HepG2 (cell line): ENCODE results near the gene HIC1. TPM values are rescaled to one million over a fixed set of nuclear protein-coding genes. Genes with fewer than 3 reads are reported as not detected.

Experiments used
- ASH2L ChIP-seq: fragments of 300-600, 200-600 bp; sonication (generic); IDR thresholded peaks from 2 replicates; pipeline ENCODE4 v1.7.0; 2017; ENCODE audit warnings: low read depth, mild to moderate bottlenecking, moderate library complexity, mixed read lengths, low read length; ENCODE audit not compliant: insufficient read length
- BRCA1 ChIP-seq: sonication (generic); formaldehyde crosslinking; IDR thresholded peaks from 2 replicates; pipeline ENCODE4 v1.4.0; 2020; ENCODE audit warnings: missing genetic modification reagents
- FIP1L1 ChIP-seq: fragments of 200-400 bp; formaldehyde crosslinking; IDR thresholded peaks from 2 replicates; pipeline ENCODE4 v1.6.1; 2018; ENCODE audit warnings: low read depth, mild to moderate bottlenecking, low read length, moderate library complexity, borderline replicate concordance; ENCODE audit not compliant: insufficient read depth
- FLYWCH1 ChIP-seq: sonication (generic); formaldehyde crosslinking; IDR thresholded peaks from 2 replicates; pipeline ENCODE4 v1.8.1; 2023; ENCODE audit warnings: mild to moderate bottlenecking, missing genetic modification reagents
- RARG ChIP-seq: sonication (generic); formaldehyde crosslinking; IDR thresholded peaks from 2 replicates; pipeline ENCODE4 v1.4.0; 2020; ENCODE audit warnings: low read depth, mild to moderate bottlenecking, missing genetic modification reagents
- RELA ChIP-seq: sonication (generic); formaldehyde crosslinking; IDR thresholded peaks from 2 replicates; pipeline ENCODE4 v1.4.0; 2020; ENCODE audit warnings: missing genetic modification reagents
- SNAPC2 ChIP-seq: sonication (generic); formaldehyde crosslinking; IDR thresholded peaks from 2 replicates; pipeline ENCODE4 v1.8.1; 2022; ENCODE audit warnings: mild to moderate bottlenecking, missing genetic modification reagents
- SP5 ChIP-seq: IDR thresholded peaks from 2 replicates; pipeline ENCODE4 v1.6.1; 2016; ENCODE audit warnings: low read depth, borderline replicate concordance
- TEAD2 ChIP-seq: sonication (generic); formaldehyde crosslinking; IDR thresholded peaks from 2 replicates; pipeline ENCODE4 v1.9.0; 2021; ENCODE audit warnings: missing genetic modification reagents
- ZNF232 ChIP-seq: sonication (generic); formaldehyde crosslinking; IDR thresholded peaks from 2 replicates; pipeline ENCODE4 v1.4.0; 2020; ENCODE audit warnings: missing genetic modification reagents, borderline replicate concordance
- ZNF619 ChIP-seq: sonication (generic); formaldehyde crosslinking; IDR thresholded peaks from 2 replicates; pipeline ENCODE4 v1.4.0; 2020; ENCODE audit warnings: mild to moderate bottlenecking, missing genetic modification reagents
- polyA plus RNA-seq, 8 experiments: library from polyadenylated mRNA; depleted of rRNA in 3 of 8; stranded (reverse) in 7 of 8; unstranded in 1 of 8; fragments of >200 nt; fragmentation: Illumina TruSeq in 4 of 8; extraction: Trizol in 4 of 8; gene quantifications; 2 replicates each; pipeline versions ENCODE4 v1.2.1 to v1.2.3, GENCODE V29; 2011 to 2016; ENCODE audit warnings: low read depth in 4 of 8, missing spikeins in 1 of 8, mixed read lengths in 1 of 8; ENCODE audit not compliant: insufficient read depth in 1 of 8
- total RNA-seq, 5 experiments: library from RNA; depleted of rRNA; stranded (reverse); fragments of >200 nt; fragmentation: Illumina TruSeq; extraction: Trizol; gene quantifications; 2 replicates each; pipeline ENCODE4 v1.2.3, GENCODE V29; 2016; ENCODE audit warnings: low read depth in 1 of 5
- TF ChIP-seq, protein P1 (sequence below): sonication (generic); formaldehyde crosslinking; IDR thresholded peaks from 2 replicates; pipeline ENCODE4 v1.5.0; 2020; ENCODE audit warnings: mild to moderate bottlenecking, missing genetic modification reagents
- TF ChIP-seq, protein P2 (sequence below): sonication (generic); formaldehyde crosslinking; conservative IDR thresholded peaks from 2 replicates; pipeline ENCODE4 v1.8.0; 2022; ENCODE audit warnings: mild to moderate bottlenecking, moderate library complexity, missing genetic modification reagents
- TF ChIP-seq, protein P3 (sequence below): sonication (generic); formaldehyde crosslinking; IDR thresholded peaks from 2 replicates; pipeline ENCODE4 v1.8.1; 2022; ENCODE audit warnings: mild to moderate bottlenecking, missing genetic modification reagents
- TF ChIP-seq, protein P4 (sequence below): sonication (generic); formaldehyde crosslinking; IDR thresholded peaks from 2 replicates; pipeline ENCODE4 v1.5.0; 2020; ENCODE audit warnings: missing genetic modification reagents
- TF ChIP-seq, protein P5 (sequence below): sonication (generic); formaldehyde crosslinking; IDR thresholded peaks from 2 replicates; pipeline ENCODE4 v1.4.0; 2020; ENCODE audit warnings: missing genetic modification reagents
- TF ChIP-seq, protein P6 (sequence below): IDR thresholded peaks from 2 replicates; pipeline ENCODE4 v1.6.1; 2016; ENCODE audit warnings: control low read depth
- TF ChIP-seq, protein P7 (sequence below): sonication (generic); formaldehyde crosslinking; IDR thresholded peaks from 2 replicates; pipeline ENCODE4 v1.4.0; 2020; ENCODE audit warnings: missing genetic modification reagents

Gene HIC1
- total and polyA plus RNA-seq, 2 of the 13 experiments (the other 11 are each of a cell fraction or from before 2014, with no cell fraction given): 0.04 to 0.31 TPM

DNA sequence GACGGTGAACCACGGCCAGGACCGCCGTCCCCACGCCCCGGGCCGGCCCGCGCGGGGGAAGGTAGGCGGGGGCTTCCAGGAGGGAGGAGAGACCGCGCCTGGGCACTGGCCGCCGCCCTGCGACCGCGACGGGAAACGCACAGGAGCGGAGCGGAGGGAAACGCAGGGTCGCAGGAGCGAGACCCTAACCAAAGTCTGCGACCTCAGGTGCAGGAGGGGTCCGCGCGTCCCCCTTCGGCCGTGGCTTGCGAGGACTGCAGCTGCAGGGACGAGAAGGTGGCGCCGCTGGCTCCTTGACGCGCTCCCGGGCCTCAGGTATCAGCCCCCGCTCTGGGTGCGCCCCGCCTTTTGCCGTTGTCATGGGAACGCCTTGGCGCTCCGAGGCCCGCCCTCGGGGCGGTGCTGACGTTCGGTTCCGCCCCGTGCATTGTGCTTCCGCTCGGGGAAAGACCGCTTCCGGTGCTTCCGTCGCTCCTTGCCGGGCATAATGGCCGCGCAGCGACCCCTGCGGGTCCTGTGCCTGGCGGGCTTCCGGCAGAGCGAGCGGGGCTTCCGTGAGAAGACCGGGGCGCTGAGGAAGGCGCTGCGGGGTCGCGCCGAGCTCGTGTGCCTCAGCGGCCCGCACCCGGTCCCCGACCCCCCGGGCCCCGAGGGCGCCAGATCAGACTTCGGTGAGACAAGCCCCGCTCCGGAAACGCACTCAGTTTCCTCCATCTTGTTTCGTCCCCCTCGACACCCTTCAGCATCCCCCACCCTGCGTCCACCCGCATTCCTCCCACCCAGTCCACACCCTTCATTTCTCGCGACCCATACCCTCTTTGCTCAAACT lies 13.1 kb upstream of the HIC1 start, which contains the start of gene OVCA2 (continued):
- TF ChIP-seq, protein P1, sequence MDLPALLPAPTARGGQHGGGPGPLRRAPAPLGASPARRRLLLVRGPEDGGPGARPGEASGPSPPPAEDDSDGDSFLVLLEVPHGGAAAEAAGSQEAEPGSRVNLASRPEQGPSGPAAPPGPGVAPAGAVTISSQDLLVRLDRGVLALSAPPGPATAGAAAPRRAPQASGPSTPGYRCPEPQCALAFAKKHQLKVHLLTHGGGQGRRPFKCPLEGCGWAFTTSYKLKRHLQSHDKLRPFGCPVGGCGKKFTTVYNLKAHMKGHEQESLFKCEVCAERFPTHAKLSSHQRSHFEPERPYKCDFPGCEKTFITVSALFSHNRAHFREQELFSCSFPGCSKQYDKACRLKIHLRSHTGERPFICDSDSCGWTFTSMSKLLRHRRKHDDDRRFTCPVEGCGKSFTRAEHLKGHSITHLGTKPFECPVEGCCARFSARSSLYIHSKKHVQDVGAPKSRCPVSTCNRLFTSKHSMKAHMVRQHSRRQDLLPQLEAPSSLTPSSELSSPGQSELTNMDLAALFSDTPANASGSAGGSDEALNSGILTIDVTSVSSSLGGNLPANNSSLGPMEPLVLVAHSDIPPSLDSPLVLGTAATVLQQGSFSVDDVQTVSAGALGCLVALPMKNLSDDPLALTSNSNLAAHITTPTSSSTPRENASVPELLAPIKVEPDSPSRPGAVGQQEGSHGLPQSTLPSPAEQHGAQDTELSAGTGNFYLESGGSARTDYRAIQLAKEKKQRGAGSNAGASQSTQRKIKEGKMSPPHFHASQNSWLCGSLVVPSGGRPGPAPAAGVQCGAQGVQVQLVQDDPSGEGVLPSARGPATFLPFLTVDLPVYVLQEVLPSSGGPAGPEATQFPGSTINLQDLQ (CRISPR knock-in tag): no peak
- TF ChIP-seq BRCA1 (CRISPR knock-in tag): no peak
- TF ChIP-seq TEAD2 (CRISPR knock-in tag): no peak
- TF ChIP-seq RARG (CRISPR knock-in tag): no peak
- no peak for TF ChIP-seq RELA (CRISPR knock-in tag)
- TF ChIP-seq, protein P2, sequence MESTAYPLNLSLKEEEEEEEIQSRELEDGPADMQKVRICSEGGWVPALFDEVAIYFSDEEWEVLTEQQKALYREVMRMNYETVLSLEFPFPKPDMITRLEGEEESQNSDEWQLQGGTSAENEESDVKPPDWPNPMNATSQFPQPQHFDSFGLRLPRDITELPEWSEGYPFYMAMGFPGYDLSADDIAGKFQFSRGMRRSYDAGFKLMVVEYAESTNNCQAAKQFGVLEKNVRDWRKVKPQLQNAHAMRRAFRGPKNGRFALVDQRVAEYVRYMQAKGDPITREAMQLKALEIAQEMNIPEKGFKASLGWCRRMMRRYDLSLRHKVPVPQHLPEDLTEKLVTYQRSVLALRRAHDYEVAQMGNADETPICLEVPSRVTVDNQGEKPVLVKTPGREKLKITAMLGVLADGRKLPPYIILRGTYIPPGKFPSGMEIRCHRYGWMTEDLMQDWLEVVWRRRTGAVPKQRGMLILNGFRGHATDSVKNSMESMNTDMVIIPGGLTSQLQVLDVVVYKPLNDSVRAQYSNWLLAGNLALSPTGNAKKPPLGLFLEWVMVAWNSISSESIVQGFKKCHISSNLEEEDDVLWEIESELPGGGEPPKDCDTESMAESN: peak; percentile 76
- TF ChIP-seq, protein P3, sequence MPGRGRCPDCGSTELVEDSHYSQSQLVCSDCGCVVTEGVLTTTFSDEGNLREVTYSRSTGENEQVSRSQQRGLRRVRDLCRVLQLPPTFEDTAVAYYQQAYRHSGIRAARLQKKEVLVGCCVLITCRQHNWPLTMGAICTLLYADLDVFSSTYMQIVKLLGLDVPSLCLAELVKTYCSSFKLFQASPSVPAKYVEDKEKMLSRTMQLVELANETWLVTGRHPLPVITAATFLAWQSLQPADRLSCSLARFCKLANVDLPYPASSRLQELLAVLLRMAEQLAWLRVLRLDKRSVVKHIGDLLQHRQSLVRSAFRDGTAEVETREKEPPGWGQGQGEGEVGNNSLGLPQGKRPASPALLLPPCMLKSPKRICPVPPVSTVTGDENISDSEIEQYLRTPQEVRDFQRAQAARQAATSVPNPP (CRISPR knock-in tag): no peak
- TF ChIP-seq, protein P4, sequence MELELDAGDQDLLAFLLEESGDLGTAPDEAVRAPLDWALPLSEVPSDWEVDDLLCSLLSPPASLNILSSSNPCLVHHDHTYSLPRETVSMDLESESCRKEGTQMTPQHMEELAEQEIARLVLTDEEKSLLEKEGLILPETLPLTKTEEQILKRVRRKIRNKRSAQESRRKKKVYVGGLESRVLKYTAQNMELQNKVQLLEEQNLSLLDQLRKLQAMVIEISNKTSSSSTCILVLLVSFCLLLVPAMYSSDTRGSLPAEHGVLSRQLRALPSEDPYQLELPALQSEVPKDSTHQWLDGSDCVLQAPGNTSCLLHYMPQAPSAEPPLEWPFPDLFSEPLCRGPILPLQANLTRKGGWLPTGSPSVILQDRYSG (CRISPR knock-in tag): no peak
- TF ChIP-seq, protein P5, sequence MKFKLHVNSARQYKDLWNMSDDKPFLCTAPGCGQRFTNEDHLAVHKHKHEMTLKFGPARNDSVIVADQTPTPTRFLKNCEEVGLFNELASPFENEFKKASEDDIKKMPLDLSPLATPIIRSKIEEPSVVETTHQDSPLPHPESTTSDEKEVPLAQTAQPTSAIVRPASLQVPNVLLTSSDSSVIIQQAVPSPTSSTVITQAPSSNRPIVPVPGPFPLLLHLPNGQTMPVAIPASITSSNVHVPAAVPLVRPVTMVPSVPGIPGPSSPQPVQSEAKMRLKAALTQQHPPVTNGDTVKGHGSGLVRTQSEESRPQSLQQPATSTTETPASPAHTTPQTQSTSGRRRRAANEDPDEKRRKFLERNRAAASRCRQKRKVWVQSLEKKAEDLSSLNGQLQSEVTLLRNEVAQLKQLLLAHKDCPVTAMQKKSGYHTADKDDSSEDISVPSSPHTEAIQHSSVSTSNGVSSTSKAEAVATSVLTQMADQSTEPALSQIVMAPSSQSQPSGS (CRISPR knock-in tag): peak; percentile 92
- TF ChIP-seq SNAPC2: no peak
- 0 out of 2 replicates have a peak, but pooled peaks have one; percentile 20 for TF ChIP-seq ZNF619 (CRISPR knock-in tag)
- peak; percentile 56 for TF ChIP-seq ASH2L
- peak; percentile 87; the same call in 1 of the 2 replicates for TF ChIP-seq SP5 (CRISPR knock-in tag)
- peak; percentile 70; the same call in 1 of the 2 replicates for TF ChIP-seq ZNF232 (CRISPR knock-in tag)
- TF ChIP-seq FIP1L1: no peak
- TF ChIP-seq, protein P6, sequence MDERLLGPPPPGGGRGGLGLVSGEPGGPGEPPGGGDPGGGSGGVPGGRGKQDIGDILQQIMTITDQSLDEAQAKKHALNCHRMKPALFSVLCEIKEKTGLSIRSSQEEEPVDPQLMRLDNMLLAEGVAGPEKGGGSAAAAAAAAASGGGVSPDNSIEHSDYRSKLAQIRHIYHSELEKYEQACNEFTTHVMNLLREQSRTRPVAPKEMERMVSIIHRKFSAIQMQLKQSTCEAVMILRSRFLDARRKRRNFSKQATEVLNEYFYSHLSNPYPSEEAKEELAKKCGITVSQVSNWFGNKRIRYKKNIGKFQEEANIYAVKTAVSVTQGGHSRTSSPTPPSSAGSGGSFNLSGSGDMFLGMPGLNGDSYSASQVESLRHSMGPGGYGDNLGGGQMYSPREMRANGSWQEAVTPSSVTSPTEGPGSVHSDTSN: no peak
- TF ChIP-seq FLYWCH1 (CRISPR knock-in tag): no peak
- TF ChIP-seq, protein P7, sequence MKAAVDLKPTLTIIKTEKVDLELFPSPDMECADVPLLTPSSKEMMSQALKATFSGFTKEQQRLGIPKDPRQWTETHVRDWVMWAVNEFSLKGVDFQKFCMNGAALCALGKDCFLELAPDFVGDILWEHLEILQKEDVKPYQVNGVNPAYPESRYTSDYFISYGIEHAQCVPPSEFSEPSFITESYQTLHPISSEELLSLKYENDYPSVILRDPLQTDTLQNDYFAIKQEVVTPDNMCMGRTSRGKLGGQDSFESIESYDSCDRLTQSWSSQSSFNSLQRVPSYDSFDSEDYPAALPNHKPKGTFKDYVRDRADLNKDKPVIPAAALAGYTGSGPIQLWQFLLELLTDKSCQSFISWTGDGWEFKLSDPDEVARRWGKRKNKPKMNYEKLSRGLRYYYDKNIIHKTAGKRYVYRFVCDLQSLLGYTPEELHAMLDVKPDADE (CRISPR knock-in tag): no peak
